ENCODE data around the gene HMGCL. TPM values are rescaled to one million over a fixed set of nuclear protein-coding genes. Genes with fewer than 3 reads are reported as not detected.
"Not testable (repeated sequence)": the region's sequence is repeated elsewhere in the genome, so short reads cannot be mapped to it uniquely, and the experiment has no call there.

HMGCL gene
- total RNA-seq, 2 experiments from 2014 or later, result 44.9 to 46.0 TPM

DNA sequence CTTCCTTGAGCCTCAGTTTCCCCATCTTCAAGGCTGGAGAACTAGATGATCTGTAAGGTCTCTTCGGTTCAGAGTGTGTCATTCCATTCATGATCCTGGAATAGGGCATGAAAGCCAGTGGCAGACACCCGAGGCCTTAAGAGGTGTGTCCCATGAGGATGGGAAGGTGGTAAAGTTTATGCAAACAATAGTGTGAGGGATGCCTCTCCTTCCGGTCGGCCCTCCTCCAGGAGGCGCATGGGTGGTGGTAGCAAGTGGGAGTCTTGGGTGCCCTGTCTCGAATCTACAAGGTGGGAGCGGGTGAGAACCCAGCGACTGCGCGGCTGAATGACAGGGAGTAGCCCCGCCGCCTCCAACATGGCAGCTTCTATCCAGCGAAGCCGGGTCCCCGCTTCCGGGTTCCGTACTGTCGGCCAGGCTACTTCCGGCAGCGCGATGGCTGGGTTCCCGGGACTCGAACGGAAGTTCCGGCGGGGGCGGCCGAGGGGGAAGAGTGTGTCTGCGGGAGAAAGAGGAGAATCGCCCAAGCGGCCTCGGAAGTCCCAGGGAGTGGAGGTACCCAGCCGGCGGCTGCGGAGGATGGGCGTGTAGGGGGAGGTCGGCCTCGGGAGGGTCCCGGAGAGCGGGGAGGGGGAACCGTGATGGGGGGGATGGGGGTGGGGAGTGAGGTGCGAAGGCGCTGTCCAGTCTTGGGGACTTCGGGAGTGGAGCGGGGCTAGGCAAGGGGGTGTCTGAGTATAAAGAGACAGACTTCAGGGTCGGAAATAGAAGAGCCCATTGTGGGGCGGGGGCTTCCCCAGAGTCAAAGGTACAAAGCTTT lies 34.3 kb downstream of the HMGCL start, which contains the start of gene LYPLA2:
Gene LYPLA2, plus strand, starts transcription at position 450 of the 820 bp plus-strand sequence. CDS start 1,538 bp downstream, outside the sequence.
- DNase-seq (peak; percentile 94), ATAC-seq (peak; percentile 89)
- Mint-ChIP-seq H3K4me1 (ENCODE audit: low read depth) (peaks cover 20% of the 10 kb centered on the region), H3K27me3 (no peaks in the 10 kb centered on the region), H3K9me3 (no peaks in the 10 kb centered on the region), H3K36me3 (ENCODE audit: low read depth) (peaks cover 35% of the 10 kb centered on the region), H3K27ac (peak within 1 kb of the TSS; percentile 96), H3K4me3 (peak within 1 kb of the TSS; percentile 99)
- no peak for TF ChIP-seq CTCF (IDR thresholded peaks at IDR 0.05)
- CTCF ChIA-PET, result interaction anchor here (0.9 to 4.1 kb wide), 6 partner anchors 10 to 87 kb away, joined by 4 to 14 read pairs (median 5); no protein-coding TSS in a partner anchor
- intact Hi-C loops (cut with micrococcal nuclease), result no loop called here
- POLR2A ChIA-PET, result interaction anchor here (0.6 to 16.5 kb wide), 8 partner anchors 10 to 183 kb away, joined by 3 to 168 read pairs (median 4); partner anchors contain the start of genes GALE, HMGCL, PITHD1 and PNRC2

- Mint-ChIP-seq H3K4me1 (ENCODE audit: low read depth) (peaks cover 20% of the 10 kb centered on the region), H3K27me3 (no peaks in the 10 kb centered on the region), H3K9me3 (no peaks in the 10 kb centered on the region), H3K36me3 (ENCODE audit: low read depth) (peaks cover 40% of the 10 kb centered on the region), H3K27ac (no peak overlapping the region), H3K4me3 (no peak overlapping the region)
- no peak for TF ChIP-seq CTCF (IDR thresholded peaks at IDR 0.05)
- ATAC-seq (no peak), DNase-seq (no peak)
- ChIA-PET POLR2A (interaction anchor here (0.8 to 16.5 kb wide), 3 partner anchors 10 to 17 kb away, joined by 3 to 168 read pairs (median 3); partner anchors contain the start of gene PITHD1), CTCF (interaction anchor here (0.9 to 2.8 kb wide), 4 partner anchors 9 to 21 kb away, joined by 3 to 13 read pairs (median 8); partner anchors contain the start of gene GALE)
- intact Hi-C loops (cut with micrococcal nuclease), result no loop called here
Observed at GRCh38 chr1:23788695-23789094, 36.5 kb downstream of the HMGCL start.

GRCh38 chr1:23787701-23788100 lies 37.5 kb downstream of the HMGCL start:
- ChIA-PET POLR2A (interaction anchor here (0.8 to 16.5 kb wide), 3 partner anchors 9 to 16 kb away, joined by 3 to 168 read pairs (median 3); partner anchors contain the start of genes GALE and PITHD1), CTCF (interaction anchor here (1.4 to 2.8 kb wide), 2 partner anchors 11 to 16 kb away, joined by 4 to 13 read pairs; partner anchors contain the start of gene GALE)
- intact Hi-C loops (cut with micrococcal nuclease), result no loop called here
- no peak for TF ChIP-seq CTCF (IDR thresholded peaks at IDR 0.05)
- H3K36me3 Mint-ChIP-seq (ENCODE audit: low read depth), result peaks cover 40% of the 10 kb centered on the region
- H3K4me3 Mint-ChIP-seq, result no peak overlapping the region
- H3K27ac Mint-ChIP-seq, result peak overlapping the region; percentile 2
- ATAC-seq (no peak), DNase-seq (no peak)
- no peaks in the 10 kb centered on the region for H3K9me3 Mint-ChIP-seq
- H3K27me3 Mint-ChIP-seq, result no peaks in the 10 kb centered on the region
- H3K4me1 Mint-ChIP-seq (ENCODE audit: low read depth), result peaks cover 16% of the 10 kb centered on the region

DNA sequence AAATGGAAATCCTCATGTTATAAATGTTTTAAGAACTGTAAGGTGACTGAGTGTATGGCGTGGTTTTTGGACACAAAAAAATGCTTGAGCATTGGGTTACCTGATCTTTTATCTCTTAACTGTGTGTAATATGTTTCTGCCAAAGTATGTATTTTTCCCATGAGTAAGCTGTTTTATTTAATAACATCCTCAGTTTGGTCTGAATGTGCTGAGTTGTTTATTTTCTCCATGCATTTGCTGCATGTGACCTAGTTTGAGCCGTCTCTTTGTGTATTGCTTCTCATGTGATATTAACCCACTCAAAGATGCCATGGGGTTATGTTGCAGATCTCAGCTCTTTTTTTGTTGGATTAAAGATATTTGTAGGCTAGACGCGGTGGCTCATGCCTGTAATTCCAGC lies 40.4 kb downstream of the HMGCL start:
- CTCF ChIA-PET, result interaction anchor here (1.4 kb wide), 1 partner anchor 12 kb away, joined by 3 read pairs; no protein-coding TSS in a partner anchor
- H3K36me3 Mint-ChIP-seq (ENCODE audit: low read depth), result peaks cover 42% of the 10 kb centered on the region
- no peak overlapping the region for H3K4me3 Mint-ChIP-seq

GRCh38 chr1:23783141-23783540 lies 42.1 kb downstream of the HMGCL start:
- ChIA-PET CTCF (interaction anchor here (1.1 to 1.8 kb wide), 3 partner anchors 11 to 28 kb away, joined by 3 to 8 read pairs (median 3); no protein-coding TSS in a partner anchor), POLR2A (interaction anchor here (11.8 kb wide), 1 partner anchor 12 kb away, joined by 168 read pairs; the partner anchor contains the start of genes GALE and LYPLA2)
- H3K27ac Mint-ChIP-seq; H3K4me3 Mint-ChIP-seq; intact Hi-C loops (cut with micrococcal nuclease); H3K9me3 Mint-ChIP-seq; H3K27me3 Mint-ChIP-seq; ATAC-seq; DNase-seq: not testable (repeated sequence)
- Mint-ChIP-seq H3K36me3 (ENCODE audit: low read depth) (peaks cover 45% of the 10 kb centered on the region), H3K4me1 (ENCODE audit: low read depth) (peaks cover 19% of the 10 kb centered on the region)

More for the DNA sequence above, 40.4 kb downstream of the HMGCL start:
- ATAC-seq (no peak), DNase-seq (no peak)
- intact Hi-C loops (cut with micrococcal nuclease), result no loop called here
- Mint-ChIP-seq H3K27ac (no peak overlapping the region), H3K9me3 (no peaks in the 10 kb centered on the region), H3K4me1 (ENCODE audit: low read depth) (peaks cover 11% of the 10 kb centered on the region), H3K27me3 (no peaks in the 10 kb centered on the region)
- TF ChIP-seq CTCF (IDR thresholded peaks at IDR 0.05), result no peak
- POLR2A ChIA-PET, result interaction anchor here (1.0 to 11.8 kb wide), 2 partner anchors 10 to 14 kb away, joined by 3 to 168 read pairs; partner anchors contain the start of genes GALE and LYPLA2

Measured in activated CD8-positive, alpha-beta T cell treated with anti-CD3 and anti-CD28 coated beads for 36 hours (primary cell).